GM18517 (cell line): Measurements from ENCODE around the gene TSPAN16.
"Not testable (repeated sequence)": the region's sequence is repeated elsewhere in the genome, so short reads cannot be mapped to it uniquely, and the experiment has no call there.

Experiments
- ATAC-seq: cut with Tn5 transposase; IDR thresholded peaks from one replicate; pipeline ENCODE4 v1.9.1; 2021; ENCODE audit warnings: mild to moderate bottlenecking, moderate library complexity; ENCODE audit not compliant: unreplicated experiment

TSPAN16 gene

GRCh38 chr19:11300811-11301120 lies 4.8 kb downstream of the TSPAN16 start:
- no peak for ATAC-seq

- ATAC-seq, result no peak
These were observed 9.0 kb downstream of the TSPAN16 start for GRCh38 chr19:11304936-11305335.

GRCh38 chr19:11306337-11306736 lies 10.4 kb downstream of the TSPAN16 start:
- ATAC-seq, result no peak

- not testable (repeated sequence) for ATAC-seq
These were observed 24.5 kb downstream of the TSPAN16 start for GRCh38 chr19:11320278-11320995.

GRCh38 chr19:11321191-11322126 lies 25.5 kb downstream of the TSPAN16 start:
- no peak for ATAC-seq

- no peak for ATAC-seq
These were observed 26.5 kb downstream of the TSPAN16 start for GRCh38 chr19:11322269-11323024.

- no peak for ATAC-seq
These were observed 27.7 kb downstream of the TSPAN16 start for GRCh38 chr19:11323601-11324078.

- ATAC-seq, result no peak
These were observed 28.2 kb downstream of the TSPAN16 start for GRCh38 chr19:11324079-11324661.

- ATAC-seq, result no peak
These were observed 28.9 kb downstream of the TSPAN16 start for GRCh38 chr19:11324748-11325389.

- ATAC-seq, result no peak
These were observed 29.6 kb downstream of the TSPAN16 start for GRCh38 chr19:11325544-11325943.

GRCh38 chr19:11330127-11330526 lies 34.2 kb downstream of the TSPAN16 start:
- ATAC-seq, result no peak

- ATAC-seq, result no peak
These were observed 35.5 kb downstream of the TSPAN16 start for GRCh38 chr19:11331502-11331901.

GRCh38 chr19:11332822-11333221 lies 36.9 kb downstream of the TSPAN16 start:
- no peak for ATAC-seq

- not testable (repeated sequence) for ATAC-seq
These were observed 37.9 kb downstream of the TSPAN16 start for GRCh38 chr19:11333838-11334237.

GRCh38 chr19:11335449-11336146 lies 39.6 kb downstream of the TSPAN16 start:
- no peak for ATAC-seq

- no peak for ATAC-seq
These were observed 41.1 kb downstream of the TSPAN16 start for GRCh38 chr19:11337080-11337479.

- no peak for ATAC-seq
These were observed 42.2 kb downstream of the TSPAN16 start for GRCh38 chr19:11338121-11338520.

- ATAC-seq, result no peak
These were observed 42.8 kb downstream of the TSPAN16 start for GRCh38 chr19:11338569-11339253.
